Putamen (tissue), 1 donor: ENCODE measurements around the gene TRIP13.
"Not testable (repeated sequence)": the region's sequence is repeated elsewhere in the genome, so short reads cannot be mapped to it uniquely, and the experiment has no call there.

Experiments
- DNase-seq: peaks from one replicate; pipeline ENCODE4 v3.0.0-alpha.2; 2016; ENCODE audit warnings: low spot score

The TRIP13 gene

GRCh38 chr5:937151-937924, 44.7 kb downstream of the TRIP13 start:
- DNase-seq, result no peak

- DNase-seq, result no peak
These were observed 46.7 kb downstream of the TRIP13 start for GRCh38 chr5:939368-939767.

- DNase-seq, result not testable (repeated sequence)
These were observed 48.1 kb downstream of the TRIP13 start for GRCh38 chr5:940741-941140.

DNA sequence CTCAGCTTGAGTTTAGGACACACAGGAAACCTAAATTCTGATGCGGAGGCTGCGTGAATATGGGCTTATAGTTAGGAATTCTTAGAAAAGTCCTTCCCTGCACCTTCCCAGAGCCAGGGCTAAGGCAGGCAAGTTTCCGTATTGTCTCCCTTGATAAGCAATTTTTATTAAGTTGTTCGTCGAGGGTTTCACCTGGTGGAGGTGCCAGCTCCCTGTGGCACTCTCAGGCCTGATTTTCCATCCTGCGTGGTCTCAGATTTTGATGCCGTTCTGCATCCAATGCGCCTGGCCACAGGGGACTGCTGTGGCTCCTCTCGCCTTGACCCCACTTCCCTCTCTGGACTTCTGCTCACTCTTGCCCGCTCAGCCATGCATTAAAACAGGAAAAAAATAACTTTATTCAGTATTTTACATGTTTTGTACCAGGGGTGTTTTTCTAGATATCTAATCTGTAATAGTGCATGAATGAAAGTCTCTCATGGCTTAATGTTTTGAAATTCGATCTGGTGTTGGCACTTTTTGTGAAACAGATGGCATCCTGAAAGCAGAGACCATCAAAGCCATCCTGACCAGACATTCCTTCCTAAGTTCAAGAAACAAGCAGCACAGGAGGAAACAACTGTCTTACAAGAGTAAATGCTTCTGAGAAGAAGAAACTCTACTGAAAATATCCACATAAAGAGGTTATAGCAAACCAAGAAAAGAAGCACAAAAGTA, 50.7 kb downstream of the TRIP13 start:
- DNase-seq, result no peak

- DNase-seq, result no peak
These were observed 51.4 kb downstream of the TRIP13 start for GRCh38 chr5:943918-944620.

DNA sequence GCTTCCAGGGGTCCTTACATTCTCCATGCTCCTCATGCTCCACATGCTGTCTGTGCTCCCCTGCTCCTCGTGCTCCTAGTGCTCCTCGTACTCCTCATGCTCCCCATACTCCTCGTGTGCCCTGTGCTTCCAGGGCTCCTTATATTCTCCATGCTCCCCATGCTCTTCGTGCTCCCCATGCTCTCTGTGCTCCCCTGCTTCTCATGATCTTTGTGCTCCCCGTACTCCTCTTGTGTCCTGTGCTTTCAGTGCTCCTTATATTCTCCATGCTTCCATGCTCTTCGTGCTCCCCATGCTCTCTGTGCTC, 51.9 kb downstream of the TRIP13 start:
- no peak for DNase-seq

DNA sequence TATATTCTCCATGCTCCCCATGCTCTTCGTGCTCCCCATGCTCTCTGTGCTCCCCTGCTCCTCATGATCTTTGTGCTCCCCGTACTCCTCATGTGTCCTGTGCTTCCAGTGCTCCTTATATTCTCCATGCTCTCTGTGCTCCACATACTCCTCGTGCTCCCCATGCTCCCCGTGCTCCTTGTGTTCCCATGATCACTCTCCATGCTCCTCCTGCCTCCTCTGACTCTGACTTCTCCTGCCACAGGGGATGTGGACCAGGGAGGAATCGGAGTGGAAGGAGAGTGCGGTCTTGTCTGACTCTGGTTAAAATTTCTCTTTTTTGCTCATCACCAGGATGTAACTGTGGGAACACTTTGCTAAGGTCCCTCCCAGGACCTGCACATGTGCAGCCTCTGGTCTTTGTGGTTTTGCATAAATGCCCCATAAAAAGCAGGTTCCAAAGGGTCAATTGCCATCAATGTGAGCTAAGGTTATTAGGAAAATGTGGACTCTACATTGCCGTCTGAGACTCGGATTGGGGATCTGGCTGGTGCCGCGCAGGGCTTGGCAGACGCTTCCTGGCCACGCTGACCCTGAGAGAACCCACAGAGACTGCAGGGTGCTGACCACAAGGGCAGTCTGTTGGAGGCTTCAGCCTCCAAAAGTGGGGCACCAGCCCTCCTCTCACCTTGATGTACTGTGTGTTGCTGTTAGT, 52.5 kb downstream of the TRIP13 start:
- DNase-seq, result no peak

GRCh38 chr5:945691-946551, 53.2 kb downstream of the TRIP13 start:
- DNase-seq, result no peak

DNA sequence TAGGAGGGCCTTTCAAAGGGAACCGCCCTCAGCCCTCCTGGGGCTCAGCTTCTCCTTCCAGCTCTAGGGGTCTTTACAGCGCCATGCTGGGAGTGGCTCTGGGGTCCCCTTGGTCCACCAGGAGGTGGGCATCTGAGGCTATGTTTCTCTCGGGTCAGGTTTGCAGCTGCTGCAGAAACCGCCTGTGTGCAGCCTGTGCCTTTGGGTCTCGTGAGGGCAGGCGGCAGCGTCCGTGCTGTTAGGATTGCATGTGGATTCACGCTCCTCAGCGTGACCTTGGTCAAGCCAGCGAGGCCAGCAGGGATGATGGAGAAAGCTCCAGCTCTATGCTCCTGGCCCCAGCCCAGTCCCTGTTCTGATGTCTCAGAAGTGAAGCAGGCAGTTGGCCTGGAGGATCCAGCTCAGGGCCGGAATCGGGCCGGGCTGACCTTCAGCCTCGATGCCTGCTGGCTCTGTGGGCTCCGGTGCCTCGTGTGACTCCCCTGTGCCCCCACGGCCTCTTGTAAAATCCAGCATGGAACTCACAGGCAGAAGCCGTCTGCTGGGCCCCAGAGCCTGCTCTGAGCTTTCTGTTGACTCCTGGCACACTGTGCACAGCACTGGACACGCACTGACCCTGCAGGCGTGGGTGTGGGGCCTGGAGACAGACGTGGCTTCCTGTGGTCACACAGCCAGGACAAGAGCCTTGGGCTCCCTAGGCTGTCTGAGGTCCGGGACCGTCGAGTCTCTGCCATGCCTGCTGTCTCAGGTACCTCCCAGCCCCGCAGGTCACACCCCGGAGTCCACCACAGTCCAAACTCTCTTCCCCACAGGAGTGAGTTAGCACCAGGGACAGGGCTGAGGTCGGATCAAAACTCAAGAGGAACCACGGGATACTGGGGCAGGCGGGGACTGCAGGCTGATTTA, 54.3 kb downstream of the TRIP13 start:
- no peak for DNase-seq

DNA sequence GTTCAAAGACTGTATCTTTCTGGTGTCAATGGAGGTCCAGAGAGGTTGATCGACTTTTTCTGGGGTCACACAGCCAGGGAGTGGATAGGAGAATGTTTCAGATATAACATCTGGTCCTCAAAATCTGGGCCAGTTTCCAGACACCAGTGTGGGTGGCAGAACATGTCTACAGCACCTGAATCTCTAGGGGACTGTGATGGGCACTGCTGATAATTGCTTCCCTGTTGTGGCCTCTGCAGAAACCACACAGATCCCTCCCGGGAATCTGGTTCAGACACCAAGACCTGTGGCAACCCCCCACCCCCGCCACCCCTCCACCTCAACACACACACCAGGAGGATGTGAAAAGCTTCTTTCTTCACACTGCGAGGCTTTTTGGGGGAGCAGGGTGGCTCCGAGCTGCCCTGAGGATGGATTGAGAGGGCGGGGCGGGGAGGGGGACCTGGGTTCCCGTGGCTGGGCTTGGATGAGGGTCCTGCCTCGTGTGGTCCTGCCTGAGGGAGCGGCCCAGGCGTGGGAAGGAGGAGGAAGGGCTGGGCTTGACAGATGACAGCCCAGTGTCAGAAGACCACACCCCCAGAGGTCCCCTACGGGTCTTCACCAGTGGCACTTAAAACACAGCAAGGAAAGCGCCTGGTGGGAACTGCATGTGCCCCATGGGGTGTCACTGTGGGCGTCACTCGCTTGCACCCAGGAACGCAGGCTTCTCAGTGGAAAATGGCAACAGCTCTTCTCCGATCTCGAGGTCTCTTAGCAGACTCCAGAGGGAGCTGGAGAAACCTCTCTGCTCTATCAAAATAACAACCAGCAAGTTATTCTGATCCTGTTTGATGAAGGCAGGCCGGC, 55.2 kb downstream of the TRIP13 start:
- no peak for DNase-seq

DNA sequence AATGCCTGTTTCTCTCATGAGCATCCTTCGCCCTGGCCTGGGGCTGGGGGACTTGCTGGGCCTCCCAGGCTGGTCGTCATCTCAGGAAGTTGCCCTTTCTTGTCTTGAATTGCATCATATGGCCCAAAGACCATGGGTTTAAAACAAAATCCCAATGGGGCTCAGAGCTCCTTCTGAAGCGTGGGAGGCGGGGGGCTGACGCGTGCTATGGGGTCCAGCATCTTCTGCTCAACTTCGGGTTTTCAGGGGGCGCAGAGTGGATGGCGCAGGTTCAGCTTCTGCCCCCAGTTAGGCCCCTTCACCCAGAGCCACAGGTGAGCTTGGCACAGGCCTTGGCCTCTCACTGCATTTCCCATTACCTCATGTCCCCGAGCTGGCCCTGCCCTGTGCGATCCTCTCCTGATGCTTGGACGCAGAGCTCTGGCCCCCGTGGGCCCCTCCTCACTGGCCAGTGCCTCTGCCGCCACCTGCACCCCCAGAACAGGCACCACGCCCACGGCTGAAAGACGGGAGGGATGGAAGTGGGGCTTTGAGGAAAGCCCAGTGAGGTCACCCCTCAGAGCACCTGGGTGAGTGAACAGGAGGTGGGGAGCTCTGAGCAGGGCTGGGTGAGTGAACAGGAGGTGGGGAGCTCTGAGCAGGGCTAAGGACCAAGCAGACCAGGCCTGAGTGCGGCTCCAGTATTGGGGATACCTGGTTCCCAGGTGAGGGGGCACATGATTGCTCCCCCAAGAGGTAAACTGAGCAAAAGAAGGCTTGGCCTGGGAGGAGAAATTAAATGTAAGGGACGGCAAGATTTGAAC, 56.0 kb downstream of the TRIP13 start:
- DNase-seq, result no peak

- no peak for DNase-seq
These were observed 56.5 kb downstream of the TRIP13 start for GRCh38 chr5:949275-949543.

DNA sequence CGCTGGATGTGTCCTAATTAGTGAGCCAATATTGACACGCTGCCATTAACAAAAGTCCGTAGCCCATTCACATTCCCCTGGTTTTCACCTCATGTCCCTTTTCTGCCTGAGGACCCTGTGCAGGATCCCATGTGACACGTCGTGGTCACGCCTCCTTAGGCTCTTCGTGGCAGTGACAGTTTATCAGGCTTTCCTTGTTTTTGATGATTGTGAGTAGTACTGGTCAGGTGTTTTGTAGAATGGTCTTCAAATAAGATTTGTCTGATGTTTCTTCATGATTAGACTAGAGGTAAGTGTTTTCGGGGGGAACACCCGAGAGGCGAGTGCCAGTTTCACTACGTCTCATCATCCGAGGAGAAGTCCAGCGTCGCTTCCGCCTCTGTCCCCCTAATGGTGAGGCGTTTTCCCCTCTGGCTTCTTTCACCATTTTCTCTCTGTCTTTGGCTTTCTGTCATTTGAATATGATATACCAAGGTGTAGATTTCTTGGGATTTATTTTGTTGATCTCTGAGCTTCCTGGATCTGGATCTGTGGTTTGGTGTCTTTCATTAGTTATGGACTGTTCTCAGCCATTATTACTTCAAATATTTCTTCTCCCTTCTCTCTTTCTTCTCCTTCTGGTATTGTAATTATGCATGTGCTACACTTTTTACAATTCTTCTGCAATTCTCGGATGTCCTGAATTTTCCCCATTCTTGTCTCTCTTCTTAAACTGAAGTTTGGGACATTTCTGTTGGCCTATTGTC, 57.3 kb downstream of the TRIP13 start:
- DNase-seq, result no peak

DNA sequence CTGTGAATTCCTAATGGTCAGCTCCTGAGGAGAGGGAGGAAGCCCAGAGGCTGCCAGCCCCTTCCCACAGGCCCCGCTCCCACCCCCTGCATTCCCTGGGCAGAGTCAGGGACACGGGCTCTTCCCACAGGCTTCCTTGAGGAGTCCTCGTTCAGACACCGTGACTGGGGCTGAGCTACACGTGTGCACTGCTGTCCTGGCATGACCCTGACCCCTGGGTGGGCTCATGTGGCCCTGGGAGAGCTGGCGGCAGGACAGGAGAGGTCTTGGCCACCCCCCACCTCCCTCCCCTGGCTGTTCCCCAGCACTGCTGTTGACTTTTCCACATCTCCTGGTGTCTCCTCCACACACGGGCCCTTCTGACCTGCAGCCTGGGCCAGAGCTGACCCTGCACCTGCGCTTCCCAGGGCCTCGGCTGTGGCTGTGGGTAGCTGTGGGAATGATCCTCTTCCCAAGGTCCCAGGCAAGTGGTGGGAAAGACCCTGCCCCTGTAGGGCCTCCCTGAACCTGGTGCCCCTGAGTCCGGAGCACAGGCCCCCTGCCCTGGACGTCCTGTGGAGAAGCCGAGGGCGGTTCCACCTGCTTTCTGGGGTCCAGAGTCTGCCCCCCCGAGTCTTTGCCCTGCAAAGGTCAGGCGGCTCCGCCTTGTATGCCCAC, 59.4 kb downstream of the TRIP13 start:
- DNase-seq, result no peak

DNA sequence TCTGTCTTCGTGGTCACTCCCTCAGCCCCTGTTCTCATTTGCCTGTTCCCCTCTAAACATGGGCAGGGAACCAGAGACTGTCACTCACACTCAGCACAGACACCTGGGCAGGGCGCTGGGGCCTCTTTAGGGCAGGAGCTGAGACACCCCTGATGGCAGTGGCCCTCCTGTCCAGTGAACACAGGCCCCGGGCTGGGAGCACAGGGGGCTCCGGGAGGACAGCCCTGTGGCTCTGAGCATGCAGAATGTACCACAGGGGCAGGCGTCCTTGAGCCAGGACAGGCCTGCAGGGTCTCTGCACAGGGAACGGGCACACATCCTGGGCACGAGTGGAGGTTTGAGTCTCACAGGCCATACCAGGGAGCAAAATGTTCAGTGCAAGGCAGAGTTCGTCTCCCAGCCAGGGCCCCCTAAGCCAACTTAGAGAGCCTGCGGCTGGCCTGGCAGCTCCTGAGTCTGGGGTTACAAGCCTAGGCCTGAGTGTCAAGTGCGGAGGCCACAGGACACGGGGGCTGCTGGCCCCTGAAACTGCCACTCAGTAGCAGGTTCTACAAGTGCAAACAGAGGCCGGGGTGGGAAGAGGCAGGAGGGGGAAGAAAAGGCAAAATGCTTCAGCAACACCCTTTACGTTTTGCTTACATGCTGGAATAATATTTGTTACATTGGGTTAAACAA, 60.0 kb downstream of the TRIP13 start:
- no peak for DNase-seq

DNA sequence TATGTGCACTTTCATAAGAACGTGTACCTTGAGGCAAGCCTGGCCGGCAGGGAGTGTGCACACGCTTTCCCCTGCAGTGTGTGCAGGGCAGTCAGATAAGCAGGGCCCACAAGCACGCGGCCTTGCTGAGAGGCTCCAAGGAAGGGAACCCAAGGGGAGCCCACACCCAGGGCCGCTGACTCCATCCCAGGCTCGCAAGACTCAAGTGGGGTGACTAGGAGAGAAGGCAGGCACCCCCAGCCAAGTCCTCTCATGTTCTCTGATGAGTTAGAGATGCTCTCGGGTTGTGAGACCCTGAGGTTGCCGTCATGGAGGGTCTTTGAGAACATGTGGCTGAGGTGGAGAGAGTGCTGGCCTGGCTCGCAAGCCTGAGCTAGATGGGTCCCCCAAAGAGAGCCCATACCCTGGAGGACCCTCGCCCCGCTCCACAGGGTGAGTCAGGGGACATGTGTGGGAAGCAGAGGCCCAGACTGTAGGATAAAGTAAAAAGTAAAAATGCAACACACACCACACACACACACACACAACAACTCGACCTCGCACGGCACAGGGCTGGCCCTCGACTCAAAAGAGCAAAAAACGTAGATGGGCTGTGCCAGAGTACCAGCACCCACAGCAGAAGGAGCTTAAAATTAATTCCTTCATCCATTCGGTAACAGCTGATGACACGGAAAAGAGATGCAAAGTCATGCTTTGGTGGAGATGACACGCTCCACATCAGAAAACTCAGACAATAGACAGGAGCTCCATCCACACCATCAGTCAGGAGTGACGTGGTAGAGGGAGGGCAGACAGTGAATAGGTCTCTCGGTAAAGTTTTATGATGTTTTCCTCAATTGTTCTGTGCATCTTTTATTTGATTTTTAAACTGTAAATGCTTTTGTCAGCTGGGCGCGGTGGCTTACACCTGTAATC, 61.1 kb downstream of the TRIP13 start:
- no peak for DNase-seq
